DMS53 (cell line): ENCODE results near the gene NPEPPS.
A peak's percentile ranks its signal among the peaks of the same experiment; 100 is the strongest.

Source experiments
- DNase-seq: peaks from one replicate; lab custom pipeline; 2025; lab: John Stamatoyannopoulos, UW

NPEPPS gene

GRCh38 chr17:47663912-47664623, 133.2 kb downstream of the NPEPPS start:
- peak; percentile 86 for DNase-seq

- DNase-seq, result no peak
These were observed 133.7 kb downstream of the NPEPPS start for GRCh38 chr17:47664624-47664941.

- DNase-seq, result no peak
These were observed 134.7 kb downstream of the NPEPPS start for GRCh38 chr17:47665655-47666054.

GRCh38 chr17:47669081-47669480, 138.2 kb downstream of the NPEPPS start:
- DNase-seq, result no peak

GRCh38 chr17:47670064-47670463, 139.2 kb downstream of the NPEPPS start:
- DNase-seq, result no peak
